BE2C (cell line): ENCODE results near the gene TMEM250.

Experiments
- DNase-seq: peaks from one replicate; pipeline ENCODE4 v3.0.0-alpha.2; 2020
- H3K27me3 ChIP-seq: fragments of 250-450 bp; sonication (Bioruptor Pico); 2 replicates; pipeline ENCODE4 v1.5.1; 2020; ENCODE audit warnings: mild to moderate bottlenecking
- H3K36me3 ChIP-seq: fragments of 250-450 bp; sonication (Bioruptor Pico); 2 replicates; pipeline ENCODE4 v1.5.1; 2020; ENCODE audit warnings: mild to moderate bottlenecking
- H3K4me1 ChIP-seq: fragments of 250-450 bp; sonication (Bioruptor Pico); 2 replicates; pipeline ENCODE4 v1.5.1; 2020
- H3K4me3 ChIP-seq: 2 replicates; pipeline ENCODE4 v1.5.1; 2011; ENCODE audit warnings: low read depth, low read length
- H3K9me3 ChIP-seq: fragments of 250-450 bp; sonication (Bioruptor Pico); 2 replicates; pipeline ENCODE4 v1.5.1; 2020
- CTCF ChIP-seq: IDR thresholded peaks from 2 replicates; pipeline ENCODE4 v1.5.1; 2012; ENCODE audit warnings: mild to moderate bottlenecking, low read depth, low read length

TMEM250 gene

GRCh38 chr9:136149337-136149736 is 30.7 kb upstream of the TMEM250 start:
- H3K4me1 ChIP-seq, result no peaks in the 10 kb centered on the region
- H3K9me3 ChIP-seq, result no peaks in the 10 kb centered on the region
- no peak for DNase-seq
- no peaks in the 10 kb centered on the region for H3K36me3 ChIP-seq
- H3K4me3 ChIP-seq, result no peak overlapping the region
- TF ChIP-seq CTCF, result no peak
- no peaks in the 10 kb centered on the region for H3K27me3 ChIP-seq

- DNase-seq, result peak; percentile 9
- no peaks in the 10 kb centered on the region for H3K36me3 ChIP-seq
- H3K9me3 ChIP-seq, result no peaks in the 10 kb centered on the region
- no peak for TF ChIP-seq CTCF
- no peaks in the 10 kb centered on the region for H3K4me1 ChIP-seq
- no peaks in the 10 kb centered on the region for H3K27me3 ChIP-seq
- H3K4me3 ChIP-seq, result no peak overlapping the region
These were observed 30.1 kb upstream of the TMEM250 start for GRCh38 chr9:136148766-136149165.

- Histone ChIP-seq H3K9me3 (no peaks in the 10 kb centered on the region), H3K36me3 (no peaks in the 10 kb centered on the region), H3K27me3 (no peaks in the 10 kb centered on the region), H3K4me3 (no peak overlapping the region), H3K4me1 (no peaks in the 10 kb centered on the region)
- peak; percentile 13 for DNase-seq
- no peak for TF ChIP-seq CTCF
These were observed 29.4 kb upstream of the TMEM250 start for GRCh38 chr9:136147890-136148714.

GRCh38 chr9:136147038-136147889 is 28.6 kb upstream of the TMEM250 start:
- no peak overlapping the region for H3K4me3 ChIP-seq
- H3K27me3 ChIP-seq, result no peaks in the 10 kb centered on the region
- H3K9me3 ChIP-seq, result no peaks in the 10 kb centered on the region
- TF ChIP-seq CTCF, result no peak
- peak; percentile 11 for DNase-seq
- no peaks in the 10 kb centered on the region for H3K36me3 ChIP-seq
- H3K4me1 ChIP-seq, result no peaks in the 10 kb centered on the region

- no peaks in the 10 kb centered on the region for H3K4me1 ChIP-seq
- no peaks in the 10 kb centered on the region for H3K9me3 ChIP-seq
- no peak overlapping the region for H3K4me3 ChIP-seq
- TF ChIP-seq CTCF, result no peak
- DNase-seq, result no peak
- no peaks in the 10 kb centered on the region for H3K36me3 ChIP-seq
- no peaks in the 10 kb centered on the region for H3K27me3 ChIP-seq
These were observed 27.7 kb upstream of the TMEM250 start for GRCh38 chr9:136146126-136147037.
